Esophagus squamous epithelium (tissue), 5 donors: ENCODE measurements around the gene DOK4. TPM values are rescaled to one million over a fixed set of nuclear protein-coding genes. Genes with fewer than 3 reads are reported as not detected.

ENCODE experiments used
- DNase-seq: peaks from one replicate; lab custom pipeline; 2025; lab: John Stamatoyannopoulos, UW
- H3K27ac ChIP-seq, 4 donors: fragments of 200-600 bp; sonication (generic); one replicate each; pipeline ENCODE4 v1.5.1; 2016 to 2019; ENCODE audit warnings: mild to moderate bottlenecking in 1 of 4
- H3K27me3 ChIP-seq, 4 donors: fragments of 200-600 bp; sonication (generic); 1 replicate in 3 of 4; 2 replicates in 1 of 4; pipeline versions ENCODE4 v1.5.1 to v1.6.0; 2017 to 2021; ENCODE audit warnings: antibody characterized with exemption in 1 of 4
- H3K36me3 ChIP-seq, 3 donors: fragments of 200-600 bp; sonication (generic); one replicate each; pipeline ENCODE4 v1.5.1; 2016 to 2019
- H3K4me1 ChIP-seq, 3 donors: fragments of 200-600 bp; sonication (generic); one replicate each; pipeline ENCODE4 v1.5.1; 2017 to 2019
- H3K4me3 ChIP-seq, 4 donors: fragments of 200-600 bp; sonication (generic); 1 replicate in 3 of 4; 2 replicates in 1 of 4; pipeline ENCODE4 v1.5.1; 2016 to 2019; ENCODE audit warnings: mild to moderate bottlenecking in 2 of 4, moderate library complexity in 1 of 4
- H3K9me3 ChIP-seq, 3 donors: fragments of 200-600 bp; sonication (generic); one replicate each; pipeline ENCODE4 v1.5.1; 2016 to 2019
- POLR2A ChIP-seq, 4 donors: fragments of 450-650 bp; IDR thresholded peaks; one replicate each; pipeline ENCODE4 v1.6.1; 2017; ENCODE audit warnings: antibody characterized with exemption in 4 of 4, mild to moderate bottlenecking in 4 of 4, moderate library complexity in 3 of 4
- WGBS, 2 donors: methylation state at CpG; one replicate each; pipeline ENCODE4 v1.1.5; 2018; 5-methylcytosine and 5-hydroxymethylcytosine counted together
- intact Hi-C: fragments of 100-400 bp; cut with DNase I; formaldehyde crosslinking; loops from one replicate; pipeline ENCODE4 v1.15.0; 2022
- total RNA-seq, 4 donors: library from RNA; depleted of rRNA; stranded (reverse); fragments of >200 nt; gene quantifications; one replicate each; pipeline ENCODE4 v1.1.0, GENCODE V29; 2016
- TF ChIP-seq, protein P1 (sequence below), 6 experiments: fragments of 450-650 bp in 4 of 6; fragments of 200-600 bp in 2 of 6; sonication (generic) in 2 of 6; IDR thresholded peaks; one replicate each; pipeline ENCODE4 v1.5.1; 2016 to 2019; ENCODE audit warnings: antibody characterized with exemption in 6 of 6, mild to moderate bottlenecking in 4 of 6, moderate library complexity in 4 of 6
- donor health status: DM: yes; HTN: yes; CAD: no.

Gene DOK4
- total RNA-seq, 4 donors from 2014 or later, result 20.7 to 42.7 (median 28.8) TPM

DNA sequence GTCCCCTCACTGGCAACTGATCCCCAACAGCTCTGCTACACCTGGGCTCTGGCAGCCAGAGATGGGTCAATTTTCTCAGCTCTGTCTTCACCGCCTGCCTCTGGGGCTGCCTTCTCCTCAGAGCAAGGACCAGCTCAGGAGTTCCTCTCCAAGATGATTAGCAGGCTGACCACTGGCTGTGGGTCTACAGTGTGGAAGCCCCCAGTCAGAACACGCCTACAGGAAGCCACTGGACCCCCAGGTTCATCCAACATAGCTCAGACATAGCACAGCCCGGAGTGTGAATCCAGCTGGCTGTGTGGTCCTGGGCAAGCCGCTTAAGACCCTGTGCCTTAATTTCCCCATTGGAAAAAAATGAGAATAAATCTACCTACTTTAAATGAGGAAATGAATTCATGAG is 4.9 kb downstream of the DOK4 start:
- no peaks in the 10 kb centered on the region for H3K27me3 ChIP-seq
- intact Hi-C loops, result no loop called here
- WGBS, 2 donors, result 76 to 85% methylated on average over 2 to 3 of the region's 4 CpGs
- TF ChIP-seq POLR2A (IDR thresholded peaks at IDR 0.05), result no peak
- TF ChIP-seq, protein P1, sequence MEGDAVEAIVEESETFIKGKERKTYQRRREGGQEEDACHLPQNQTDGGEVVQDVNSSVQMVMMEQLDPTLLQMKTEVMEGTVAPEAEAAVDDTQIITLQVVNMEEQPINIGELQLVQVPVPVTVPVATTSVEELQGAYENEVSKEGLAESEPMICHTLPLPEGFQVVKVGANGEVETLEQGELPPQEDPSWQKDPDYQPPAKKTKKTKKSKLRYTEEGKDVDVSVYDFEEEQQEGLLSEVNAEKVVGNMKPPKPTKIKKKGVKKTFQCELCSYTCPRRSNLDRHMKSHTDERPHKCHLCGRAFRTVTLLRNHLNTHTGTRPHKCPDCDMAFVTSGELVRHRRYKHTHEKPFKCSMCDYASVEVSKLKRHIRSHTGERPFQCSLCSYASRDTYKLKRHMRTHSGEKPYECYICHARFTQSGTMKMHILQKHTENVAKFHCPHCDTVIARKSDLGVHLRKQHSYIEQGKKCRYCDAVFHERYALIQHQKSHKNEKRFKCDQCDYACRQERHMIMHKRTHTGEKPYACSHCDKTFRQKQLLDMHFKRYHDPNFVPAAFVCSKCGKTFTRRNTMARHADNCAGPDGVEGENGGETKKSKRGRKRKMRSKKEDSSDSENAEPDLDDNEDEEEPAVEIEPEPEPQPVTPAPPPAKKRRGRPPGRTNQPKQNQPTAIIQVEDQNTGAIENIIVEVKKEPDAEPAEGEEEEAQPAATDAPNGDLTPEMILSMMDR (IDR thresholded peaks at IDR 0.05), result no peak
- peak overlapping the region in 1 of 4 donors; percentile 77 for H3K27ac ChIP-seq
- H3K9me3 ChIP-seq, result no peaks in the 10 kb centered on the region
- peaks cover 0 to 29% (median 0%) of the 10 kb centered on the region in 3 donors for H3K36me3 ChIP-seq
- H3K4me1 ChIP-seq, result peaks cover 41 to 71% (median 42%) of the 10 kb centered on the region in 3 donors
- no peak for DNase-seq
- H3K4me3 ChIP-seq, result no peak overlapping the region

DNA sequence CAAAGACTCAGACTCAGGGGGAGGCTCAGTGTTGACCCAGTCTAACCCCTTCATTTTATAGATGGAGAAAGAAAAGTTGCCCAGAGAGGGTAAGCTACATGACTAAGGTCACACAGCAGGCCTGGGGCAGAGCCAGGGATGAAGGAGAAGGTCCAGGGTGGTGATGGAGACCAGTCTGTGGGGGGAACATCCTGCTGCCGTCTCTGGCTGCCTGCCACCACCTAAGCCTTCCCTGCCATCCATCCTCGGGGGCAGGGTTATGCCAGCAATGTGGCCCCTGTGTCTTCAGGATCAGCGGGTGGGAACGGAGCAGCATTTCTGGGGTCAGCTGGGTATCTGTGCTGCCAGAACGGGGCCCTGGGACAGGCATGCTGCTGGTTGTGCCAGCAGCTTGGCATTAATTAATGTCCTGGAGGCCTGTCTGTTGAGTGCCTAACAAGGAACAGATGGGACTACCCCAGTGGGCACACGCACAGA is 5.5 kb downstream of the DOK4 start:
- Histone ChIP-seq H3K4me3 (no peak overlapping the region), H3K36me3 (peaks cover 0 to 33% (median 0%) of the 10 kb centered on the region in 3 donors), H3K9me3 (no peaks in the 10 kb centered on the region), H3K27ac (peak overlapping the region in 3 of 4 donors; percentile 18 to 77 (median 31)), H3K27me3 (no peaks in the 10 kb centered on the region), H3K4me1 (peaks cover 40 to 73% (median 42%) of the 10 kb centered on the region in 3 donors)
- DNase-seq, result no peak
- 37 to 59% methylated on average over 3 of the region's 6 CpGs for WGBS, 2 donors
- TF ChIP-seq, protein P1 (IDR thresholded peaks at IDR 0.05), result no peak
- no peak for TF ChIP-seq POLR2A (IDR thresholded peaks at IDR 0.05)
- intact Hi-C loops, result no loop called here

DNA sequence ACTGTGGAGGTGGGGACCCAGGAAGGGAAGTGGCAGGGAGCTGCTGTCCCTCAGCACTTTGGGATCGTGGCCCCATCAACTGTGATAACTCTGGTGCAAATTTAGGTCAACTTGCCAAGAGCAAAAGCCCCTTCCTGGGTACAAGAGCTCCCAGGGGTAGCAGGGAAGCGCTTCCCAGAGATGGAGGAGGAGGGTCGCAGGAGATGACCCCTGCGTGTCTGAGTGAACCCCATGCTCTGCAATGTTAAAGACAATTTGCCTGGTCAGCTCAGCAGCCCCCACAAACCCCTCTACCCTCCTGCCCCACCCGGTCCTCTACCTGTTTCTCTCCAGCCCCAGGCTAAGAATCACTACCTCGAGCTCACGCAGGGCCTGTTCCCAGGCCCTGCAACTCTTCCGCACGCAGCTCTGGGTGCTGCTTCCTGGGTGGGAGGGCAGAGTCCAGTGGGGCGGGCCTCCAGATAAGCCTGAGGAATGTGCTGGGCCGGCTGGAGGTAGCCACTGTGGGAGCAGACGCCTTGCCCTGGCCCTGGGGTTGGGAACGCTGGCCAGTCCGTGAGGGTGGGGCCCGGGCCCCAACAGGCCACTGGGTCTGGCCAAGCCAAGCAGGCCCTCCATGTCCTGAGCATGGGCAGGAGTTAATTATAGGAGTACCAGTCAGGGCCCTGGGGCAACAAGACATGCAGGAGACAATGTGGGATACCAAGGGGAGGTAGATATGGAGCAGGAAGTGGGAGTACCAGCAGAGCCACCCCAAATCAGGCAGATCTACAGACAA is 6.1 kb downstream of the DOK4 start:
- Histone ChIP-seq H3K9me3 (no peaks in the 10 kb centered on the region), H3K36me3 (peaks cover 0 to 36% (median 0%) of the 10 kb centered on the region in 3 donors), H3K27ac (peak overlapping the region in 3 of 4 donors; percentile 18 to 77 (median 31)), H3K4me3 (peak overlapping the region; percentile 18 to 62 (median 40)), H3K4me1 (peaks cover 36 to 68% (median 36%) of the 10 kb centered on the region in 3 donors), H3K27me3 (no peaks in the 10 kb centered on the region)
- no peak for DNase-seq
- WGBS, 2 donors, result 50% methylated on average over 5 of the region's 15 CpGs; no CpG with 5 or more reads in 1 of the 2 donors
- intact Hi-C loops, result loop anchor here (10.0 kb wide), 1 partner anchor 45 kb away; no protein-coding TSS in a partner anchor
- TF ChIP-seq, protein P1 (IDR thresholded peaks at IDR 0.05), result no peak
- no peak for TF ChIP-seq POLR2A (IDR thresholded peaks at IDR 0.05)

DNA sequence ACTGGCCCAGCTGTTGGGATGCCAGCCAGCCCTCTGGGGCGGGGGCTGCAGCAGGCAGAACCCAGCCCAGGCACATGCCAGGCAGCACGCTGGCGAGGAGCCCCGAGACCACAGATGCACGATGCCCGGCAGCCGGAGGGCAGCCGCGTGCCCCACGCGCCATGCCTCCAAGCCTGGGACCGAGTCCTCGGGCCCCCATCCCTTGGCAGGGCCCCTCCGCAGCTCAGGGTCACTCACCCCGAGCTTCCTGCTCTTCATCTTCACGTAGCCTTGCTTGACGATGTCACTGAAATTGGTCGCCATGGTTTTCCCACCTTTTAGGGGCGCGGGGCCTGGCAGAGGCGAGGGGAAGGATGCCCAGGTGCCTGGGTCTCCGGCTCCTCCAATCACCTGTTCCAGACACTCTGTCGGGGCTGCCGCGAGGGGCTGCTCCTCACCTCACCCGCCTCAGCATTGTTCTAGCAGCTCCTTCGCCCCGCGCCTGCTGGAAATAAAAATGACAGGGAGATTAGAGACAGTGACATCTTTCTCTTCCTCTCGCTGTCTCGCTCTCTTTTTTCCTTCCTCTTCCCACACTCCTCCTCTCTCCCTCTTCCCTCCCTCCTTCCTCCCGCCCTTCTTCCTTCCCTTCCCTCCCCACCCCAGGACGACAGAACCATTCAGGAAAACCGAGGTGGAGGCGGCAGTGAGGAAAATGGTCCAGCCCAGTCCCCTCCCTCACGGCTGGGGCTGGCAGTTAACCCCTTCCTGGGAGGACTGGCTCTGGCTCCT is 6.9 kb downstream of the DOK4 start:
- TF ChIP-seq POLR2A (IDR thresholded peaks at IDR 0.05), result no peak
- TF ChIP-seq, protein P1 (IDR thresholded peaks at IDR 0.05), result no peak
- intact Hi-C loops, result loop anchor here (10.0 kb wide), 1 partner anchor 45 kb away; no protein-coding TSS in a partner anchor
- peak overlapping the region; percentile 18 to 62 (median 40) for H3K4me3 ChIP-seq
- no peaks in the 10 kb centered on the region for H3K27me3 ChIP-seq
- peaks cover 0 to 44% (median 0%) of the 10 kb centered on the region in 3 donors for H3K36me3 ChIP-seq
- no peak for DNase-seq
- peaks cover 28 to 60% (median 29%) of the 10 kb centered on the region in 3 donors for H3K4me1 ChIP-seq
- peak overlapping the region in 3 of 4 donors; percentile 5 to 77 (median 31) for H3K27ac ChIP-seq
- 28 to 31% methylated on average over 7 to 30 of the region's 36 CpGs for WGBS, 2 donors
- H3K9me3 ChIP-seq, result no peaks in the 10 kb centered on the region
